Esophagus muscularis mucosa (tissue), 4 donors: ENCODE results near the gene UBL3.

Experiments
- CTCF ChIP-seq, 3 experiments: fragments of 200-600 bp in 2 of 3; fragments of 450-650 bp in 1 of 3; sonication (generic) in 2 of 3; IDR thresholded peaks; one replicate each; pipeline ENCODE4 v1.5.1; 2017 to 2019; ENCODE audit warnings: antibody characterized with exemption in 3 of 3, mild to moderate bottlenecking in 2 of 3, moderate library complexity in 1 of 3
- EP300 ChIP-seq: sonication (generic); formaldehyde crosslinking; IDR thresholded peaks from one replicate; pipeline ENCODE4 v1.6.1; 2017; ENCODE audit warnings: antibody characterized with exemption
- POLR2AphosphoS5 ChIP-seq, 2 donors: sonication (generic); formaldehyde crosslinking; IDR thresholded peaks; one replicate each; pipeline ENCODE4 v1.6.1; 2017; ENCODE audit warnings: antibody characterized with exemption in 2 of 2

DNA sequence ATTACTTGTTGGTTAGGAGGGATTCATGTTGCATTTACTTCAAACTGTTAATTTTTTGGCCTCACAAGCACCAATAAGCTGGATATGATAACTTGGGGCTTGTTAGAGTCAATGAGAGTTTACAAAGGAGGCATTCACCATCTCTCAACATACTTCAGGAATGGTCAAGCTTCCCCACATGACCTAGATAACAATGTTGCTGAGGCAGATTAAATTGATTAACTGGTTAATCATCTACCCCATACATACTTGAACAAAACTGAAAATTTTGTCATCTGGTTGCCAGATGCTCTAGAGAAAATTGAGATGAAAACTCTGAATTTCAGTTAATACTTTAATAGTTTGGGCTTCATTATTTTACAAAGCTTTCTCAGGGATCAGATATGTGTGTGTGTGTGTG is 43.0 kb upstream of the UBL3 start:
- TF ChIP-seq POLR2AphosphoS5 (IDR thresholded peaks at IDR 0.05) (no peak), CTCF (IDR thresholded peaks at IDR 0.05) (no peak), EP300 (no peak)
